ENCODE measurements around the gene PFKFB2.

The PFKFB2 gene

GRCh38 chr1:207052911-207053769 is at the start of gene PFKFB2:
Gene PFKFB2, plus strand, starts transcription at chr1:207053275. Its CDS starts 1,443 bp downstream, at chr1:207054718.
- DNase-seq (ENCODE audit: low spot score), result peak; percentile 91

DNA sequence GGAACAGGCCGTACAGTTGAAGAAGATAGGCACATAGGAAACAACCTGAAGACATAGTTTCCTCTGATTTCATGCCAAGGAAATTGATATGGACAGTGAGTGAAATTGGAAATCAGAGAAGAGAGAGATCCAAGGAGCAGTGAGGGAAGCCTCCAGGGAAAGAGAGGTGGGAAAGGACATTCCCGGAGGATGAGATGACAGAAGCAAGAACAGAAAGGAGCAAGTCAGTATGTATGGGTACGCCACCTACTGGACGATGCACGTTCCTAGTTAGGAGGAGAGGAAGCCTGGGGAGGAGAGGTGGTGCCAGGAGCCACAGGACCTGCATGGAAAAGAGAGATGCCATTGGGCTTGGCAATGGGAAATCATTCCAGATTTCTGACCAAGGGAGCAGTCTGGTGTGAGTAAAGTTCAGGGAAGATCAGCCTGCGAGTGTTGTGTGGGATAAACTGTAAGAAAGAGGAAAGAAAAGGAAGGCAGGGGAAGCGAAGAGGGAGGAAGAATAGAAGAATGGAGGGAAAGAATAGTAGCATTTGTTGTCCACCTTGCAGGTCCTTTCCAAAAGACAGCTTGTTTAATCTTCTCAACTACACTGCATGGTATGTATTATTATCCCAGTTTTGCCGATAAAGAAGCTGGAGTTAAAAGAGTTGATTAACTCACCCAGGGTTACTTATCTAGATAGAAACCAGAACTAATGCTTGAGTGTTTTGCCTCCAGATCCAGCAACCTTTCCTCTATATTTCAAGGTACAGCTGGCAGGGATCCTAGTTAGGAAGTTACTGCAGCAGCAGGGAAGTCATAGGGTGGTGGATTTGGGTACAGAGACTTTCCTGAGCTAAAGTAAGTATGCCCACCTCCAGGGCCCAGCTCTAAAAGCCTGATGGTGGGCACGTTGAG is 47.9 kb upstream of the PFKFB2 start:
- DNase-seq (ENCODE audit: low spot score), result peak; percentile 62

DNA sequence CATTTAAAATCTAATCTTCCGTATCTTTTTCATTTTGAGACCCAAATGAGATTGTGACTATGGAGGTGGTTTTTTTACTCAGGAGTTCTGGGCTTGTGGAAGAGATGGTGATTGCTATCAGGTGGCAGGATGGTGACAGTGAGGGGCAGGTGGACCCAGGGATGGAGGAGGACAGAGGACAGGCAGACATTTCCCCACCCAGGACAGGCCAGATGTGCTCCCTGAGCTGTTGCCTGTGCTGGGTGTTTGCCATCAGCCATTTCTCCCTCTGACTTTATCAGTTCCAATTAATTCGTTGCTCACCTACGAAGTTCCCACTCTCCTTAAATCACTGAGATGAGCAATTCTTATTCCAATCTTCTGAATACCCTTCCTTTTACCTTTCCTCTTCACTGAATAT is 47.0 kb upstream of the PFKFB2 start:
- DNase-seq (ENCODE audit: low spot score), result no peak

- no peak for DNase-seq (ENCODE audit: low spot score)
These were observed 46.2 kb upstream of the PFKFB2 start for GRCh38 chr1:207006914-207007313.

DNA sequence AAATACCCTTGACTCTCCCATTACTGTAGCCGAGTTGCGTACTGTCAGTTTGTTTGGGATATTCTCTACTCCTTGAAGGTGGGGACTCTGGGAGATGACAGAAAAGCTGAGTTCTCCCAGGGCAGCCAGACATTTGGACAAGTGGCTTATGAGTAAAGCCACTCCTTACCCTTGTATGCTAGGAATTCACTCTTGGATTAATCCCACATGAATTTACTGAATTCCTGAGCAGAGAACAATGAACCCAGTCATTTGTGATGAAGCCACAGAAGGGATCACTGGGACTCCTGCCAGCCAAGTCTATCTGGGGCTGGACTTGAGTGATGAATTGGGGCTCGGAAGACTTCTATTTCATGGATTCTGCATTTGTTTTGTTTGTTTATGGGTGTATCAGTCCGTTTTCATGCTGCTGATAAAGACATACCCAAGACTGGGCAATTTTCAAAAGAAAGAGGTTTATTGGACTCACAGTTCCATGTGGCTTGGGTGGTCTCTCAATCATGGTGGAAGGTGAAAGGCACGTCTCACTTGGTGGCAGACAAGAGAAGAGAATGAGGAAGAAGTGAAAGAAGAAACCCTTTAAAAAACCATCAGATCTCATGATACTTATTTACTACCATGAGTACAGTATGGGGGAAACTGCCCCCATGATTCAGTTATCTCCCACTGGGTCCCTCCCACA is 45.6 kb upstream of the PFKFB2 start:
- no peak for DNase-seq (ENCODE audit: low spot score)

DNA sequence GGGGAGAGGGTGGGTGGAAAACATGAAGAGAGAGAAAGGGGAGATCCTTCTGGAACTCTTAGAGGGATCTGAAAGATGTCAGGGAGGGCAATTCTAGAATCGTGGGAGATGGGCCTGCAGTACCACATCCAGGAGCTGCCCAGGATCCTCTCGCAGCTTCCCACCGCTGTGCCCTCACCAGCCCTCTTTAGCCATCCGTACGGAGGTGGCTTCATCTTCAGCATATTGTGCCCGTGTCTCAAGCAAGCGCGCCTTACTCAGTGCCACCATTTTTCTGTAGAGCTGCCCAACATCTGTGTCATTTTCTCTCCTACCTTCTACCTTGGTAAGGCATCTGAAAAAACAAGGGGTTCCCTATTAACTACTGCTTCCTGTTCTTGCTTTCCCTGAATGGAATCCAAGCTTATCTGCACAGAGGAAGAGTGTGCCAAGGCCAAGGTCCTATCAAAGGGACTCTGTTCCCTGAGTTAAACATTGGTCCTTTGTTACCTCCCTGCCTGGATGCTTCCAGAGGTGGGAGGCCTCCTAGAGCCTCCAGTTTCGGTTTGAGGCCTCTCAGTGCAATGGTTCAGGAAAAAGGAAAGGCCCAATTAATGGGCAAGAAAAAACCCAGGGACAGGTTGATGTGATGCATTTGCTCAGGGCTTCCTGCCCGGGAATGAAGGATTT is 43.8 kb upstream of the PFKFB2 start:
- DNase-seq (ENCODE audit: low spot score), result no peak

DNA sequence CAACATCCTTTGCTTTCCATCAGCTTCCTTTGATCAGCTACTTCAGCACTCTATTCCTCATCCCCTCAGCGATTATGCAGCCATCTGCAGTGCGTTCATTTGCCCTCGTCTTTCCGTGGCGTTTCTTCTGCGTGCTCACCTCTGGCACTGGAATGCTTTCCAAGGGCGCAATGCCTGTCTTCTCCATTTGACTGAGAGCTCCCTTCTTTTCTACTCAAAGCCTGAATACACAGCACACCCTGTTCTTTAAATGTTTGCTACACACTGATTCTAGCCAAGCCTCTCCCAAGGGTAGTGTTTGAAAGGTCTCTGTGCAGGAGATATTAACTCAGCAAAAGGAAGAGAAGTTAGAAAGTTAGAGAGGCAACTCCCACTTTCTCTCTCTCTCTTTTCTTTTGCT is 43.1 kb upstream of the PFKFB2 start:
- no peak for DNase-seq (ENCODE audit: low spot score)

DNA sequence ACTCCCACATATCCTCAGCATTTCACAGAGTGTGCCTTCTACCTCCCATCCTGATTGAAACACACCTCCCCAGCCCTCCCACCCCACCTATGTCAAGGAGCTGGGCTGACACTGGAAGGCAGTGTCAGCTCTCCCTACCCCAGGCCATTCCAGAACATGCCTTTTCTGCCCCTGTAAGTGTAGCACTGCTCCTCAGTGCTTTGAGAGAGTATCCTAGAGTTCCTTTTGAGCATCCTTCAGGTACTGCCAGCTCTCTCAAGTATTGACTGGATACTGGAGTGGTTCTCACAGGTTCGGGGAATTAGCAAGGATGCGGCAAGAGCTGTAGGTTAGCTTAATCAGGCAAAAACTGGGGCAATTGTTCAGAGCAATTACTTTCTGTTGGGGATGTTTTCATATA is 42.3 kb upstream of the PFKFB2 start:
- DNase-seq (ENCODE audit: low spot score), result no peak

DNA sequence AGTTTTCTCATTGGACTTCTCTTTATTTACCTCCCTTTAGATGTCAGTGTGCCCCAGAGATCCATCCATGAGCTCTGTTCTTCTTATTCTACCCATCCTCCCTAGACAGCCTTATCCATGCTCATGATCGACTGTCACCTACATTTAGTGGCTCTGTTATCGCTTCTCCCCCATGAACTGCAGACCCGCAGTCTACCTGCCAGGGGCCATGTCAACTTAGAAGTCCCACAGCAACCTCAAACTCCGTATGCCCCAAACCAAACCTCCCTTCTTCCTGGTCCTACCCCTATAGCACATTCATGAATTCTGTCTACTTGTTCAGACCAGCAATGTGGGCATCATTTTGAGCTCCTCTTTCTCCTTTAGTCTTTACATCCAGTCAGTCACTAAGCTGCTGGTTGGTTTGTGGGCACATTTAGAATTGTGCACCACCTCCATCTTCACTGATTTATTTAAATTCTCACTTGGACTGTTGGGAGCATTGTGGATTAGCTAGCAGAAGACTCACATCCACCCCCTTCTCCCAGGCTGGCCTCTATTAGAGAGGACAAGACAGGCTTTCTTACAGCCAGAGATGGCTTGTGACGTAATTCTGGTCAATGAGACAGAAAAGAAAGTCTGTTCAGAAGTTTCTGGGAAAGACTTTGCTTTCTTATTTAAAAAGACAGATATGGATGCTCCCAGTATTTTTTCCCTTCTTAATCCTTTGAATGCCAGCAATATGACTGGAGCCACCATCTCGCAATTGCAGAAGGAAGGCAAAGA is 39.6 kb upstream of the PFKFB2 start:
- DNase-seq (ENCODE audit: low spot score), result no peak

- DNase-seq (ENCODE audit: low spot score), result no peak
These were observed 38.3 kb upstream of the PFKFB2 start for GRCh38 chr1:207014728-207015127.

GRCh38 chr1:207015791-207016190 is 37.3 kb upstream of the PFKFB2 start:
- no peak for DNase-seq (ENCODE audit: low spot score)

DNA sequence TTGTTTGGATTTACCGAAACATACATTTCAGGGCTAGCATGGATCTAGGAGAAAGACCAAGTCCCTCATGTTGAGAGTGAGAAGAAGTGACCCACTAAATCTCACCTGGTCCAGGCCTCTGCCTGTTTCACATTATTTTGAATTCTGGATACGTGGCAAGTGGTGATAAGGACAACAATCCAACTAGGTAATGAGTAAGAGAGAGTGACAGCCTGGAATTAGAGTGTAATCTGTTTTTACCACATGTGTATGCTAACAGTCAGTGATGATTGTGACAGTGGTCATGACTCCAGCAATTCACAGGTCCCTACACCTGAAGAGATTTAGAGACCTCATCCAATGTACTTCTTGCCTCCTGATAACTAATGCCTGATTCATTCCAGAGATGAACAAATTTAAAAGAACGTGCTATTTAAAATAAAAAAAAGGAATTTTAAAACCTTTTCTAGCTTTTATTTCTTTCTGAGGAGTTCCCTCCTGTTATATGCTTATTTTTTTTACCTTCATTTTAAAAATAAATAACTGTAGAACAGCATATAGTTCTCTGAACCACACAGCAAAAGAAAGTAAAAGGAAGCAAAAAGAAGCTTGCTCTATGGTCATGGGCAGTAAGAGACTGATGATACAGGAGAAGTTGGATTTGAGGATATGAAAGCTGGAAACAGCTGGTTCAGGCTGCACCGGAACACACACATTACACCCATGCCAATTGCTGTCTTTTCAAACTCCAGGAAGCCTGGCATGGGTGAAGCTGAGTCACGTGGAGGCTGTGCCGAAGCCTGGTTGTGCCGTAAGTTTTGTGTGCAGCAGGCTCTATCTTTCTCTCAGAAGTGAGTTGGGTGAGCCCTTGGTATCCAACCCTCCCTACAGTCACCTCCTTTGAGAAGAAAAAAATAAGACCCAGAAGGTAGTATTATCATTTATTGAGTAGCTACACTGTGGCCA is 35.2 kb upstream of the PFKFB2 start:
- DNase-seq (ENCODE audit: low spot score), result no peak

DNA sequence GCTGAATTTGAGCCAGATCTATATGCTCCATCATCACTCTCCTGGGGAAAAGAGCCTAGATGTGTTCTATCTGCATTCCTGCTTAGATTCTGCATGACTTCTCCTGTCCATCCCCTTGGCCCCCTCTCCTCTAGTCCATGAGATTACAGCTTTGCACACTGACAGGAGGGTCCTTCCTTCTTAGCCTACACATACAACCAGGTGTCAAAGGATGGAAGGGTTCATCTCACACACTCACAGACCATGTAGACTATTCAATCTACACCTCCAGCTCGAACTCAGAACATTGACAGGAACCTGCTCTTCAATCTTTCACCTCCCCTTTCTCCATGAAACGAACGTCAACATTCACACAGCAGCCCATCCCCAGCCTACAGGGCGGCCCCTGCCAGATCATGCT is 34.4 kb upstream of the PFKFB2 start:
- DNase-seq (ENCODE audit: low spot score), result no peak

GRCh38 chr1:207019161-207019560 is 33.9 kb upstream of the PFKFB2 start:
- DNase-seq (ENCODE audit: low spot score), result no peak

DNA sequence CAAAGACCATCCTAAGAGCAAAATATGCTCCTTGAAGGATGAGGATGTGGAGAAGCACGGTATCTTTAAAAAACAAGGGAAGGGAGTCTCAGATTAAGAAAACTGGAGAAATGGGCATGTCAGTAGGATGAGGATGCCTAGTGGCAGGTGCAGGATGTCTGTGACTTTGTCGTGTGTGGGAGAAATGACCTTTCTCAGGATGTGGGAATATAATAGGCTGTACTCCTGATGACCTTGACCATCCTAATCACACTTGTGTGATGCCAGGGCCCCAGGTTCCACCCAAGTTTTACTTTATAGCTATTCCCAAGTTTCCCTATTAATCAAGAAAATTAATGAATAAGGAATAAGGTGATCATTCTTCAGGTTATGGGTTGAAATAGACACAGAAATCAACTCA is 33.4 kb upstream of the PFKFB2 start:
- DNase-seq (ENCODE audit: low spot score), result no peak

DNA sequence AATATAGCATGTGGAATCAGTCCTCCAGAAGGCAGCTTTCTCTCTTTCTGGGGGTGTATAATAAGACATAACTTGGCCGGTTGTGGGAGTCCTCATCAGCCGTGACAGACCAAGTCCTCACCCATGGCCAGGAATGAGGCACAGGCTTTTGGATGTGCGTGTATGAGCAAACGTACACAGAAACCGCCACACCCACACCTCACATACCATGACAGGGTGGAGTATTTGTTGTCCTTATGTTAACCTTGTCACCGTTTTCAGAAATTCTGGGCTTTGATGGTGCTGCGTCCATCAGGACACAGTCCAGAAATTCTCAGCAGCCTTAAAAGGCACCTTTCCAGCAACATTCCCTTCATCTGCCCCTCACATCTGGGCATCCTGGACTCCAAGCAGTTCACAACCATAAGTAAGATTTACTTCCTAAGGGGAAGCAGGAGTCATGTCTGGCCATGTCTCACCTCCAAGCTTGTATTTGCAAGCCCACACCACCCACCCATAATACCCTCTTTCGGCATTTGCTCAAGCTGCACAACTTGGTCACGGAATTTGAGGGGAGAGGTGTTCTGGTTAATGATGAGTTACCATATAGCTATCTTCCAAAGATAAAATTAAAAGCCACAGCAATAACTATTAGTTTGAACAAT is 32.9 kb upstream of the PFKFB2 start:
- no peak for DNase-seq (ENCODE audit: low spot score)

- DNase-seq (ENCODE audit: low spot score), result no peak
These were observed 32.4 kb upstream of the PFKFB2 start for GRCh38 chr1:207020709-207021107.

DNA sequence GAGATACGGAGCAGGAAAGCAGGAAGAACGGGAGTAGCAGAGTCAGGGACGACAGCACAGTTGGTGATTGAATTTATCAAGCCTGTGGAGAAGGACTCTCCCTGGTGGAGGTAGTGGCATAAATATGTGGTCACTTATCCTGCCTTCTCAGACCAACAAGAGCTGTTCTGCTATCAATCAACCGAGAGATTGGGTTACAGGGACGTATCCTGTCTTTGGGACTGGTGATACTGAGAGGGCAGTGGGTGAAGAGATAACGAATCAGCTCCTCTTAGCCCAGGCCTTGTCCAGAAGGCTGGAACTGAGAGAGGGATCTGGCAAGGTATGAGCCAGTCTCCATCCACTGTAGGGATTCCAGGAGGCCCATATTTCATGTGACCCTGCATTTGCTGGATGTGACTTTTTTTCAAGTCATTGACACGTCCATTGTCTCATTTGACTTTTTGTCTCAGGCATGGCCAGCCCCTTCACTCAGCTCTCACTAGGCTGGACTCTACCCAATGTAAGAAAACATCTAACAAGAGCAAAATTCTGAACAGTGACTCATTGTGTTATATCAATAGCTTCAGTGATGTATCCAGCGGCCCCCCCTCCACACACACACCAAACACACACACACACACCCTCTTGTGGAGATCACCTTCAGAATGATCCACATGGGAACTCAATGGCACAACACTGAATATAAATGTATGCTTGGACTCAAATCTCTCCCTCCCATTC is 31.8 kb upstream of the PFKFB2 start:
- DNase-seq (ENCODE audit: low spot score), result no peak
